GM18867 (cell line): ENCODE measurements around the gene TNFSF18.
"Not testable (repeated sequence)": the region's sequence is repeated elsewhere in the genome, so short reads cannot be mapped to it uniquely, and the experiment has no call there.

ENCODE experiments used
- ATAC-seq: cut with Tn5 transposase; IDR thresholded peaks from one replicate; pipeline ENCODE4 v1.9.1; 2021; ENCODE audit warnings: mild to moderate bottlenecking, moderate library complexity; ENCODE audit not compliant: unreplicated experiment

The TNFSF18 gene, protein sequence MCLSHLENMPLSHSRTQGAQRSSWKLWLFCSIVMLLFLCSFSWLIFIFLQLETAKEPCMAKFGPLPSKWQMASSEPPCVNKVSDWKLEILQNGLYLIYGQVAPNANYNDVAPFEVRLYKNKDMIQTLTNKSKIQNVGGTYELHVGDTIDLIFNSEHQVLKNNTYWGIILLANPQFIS

DNA sequence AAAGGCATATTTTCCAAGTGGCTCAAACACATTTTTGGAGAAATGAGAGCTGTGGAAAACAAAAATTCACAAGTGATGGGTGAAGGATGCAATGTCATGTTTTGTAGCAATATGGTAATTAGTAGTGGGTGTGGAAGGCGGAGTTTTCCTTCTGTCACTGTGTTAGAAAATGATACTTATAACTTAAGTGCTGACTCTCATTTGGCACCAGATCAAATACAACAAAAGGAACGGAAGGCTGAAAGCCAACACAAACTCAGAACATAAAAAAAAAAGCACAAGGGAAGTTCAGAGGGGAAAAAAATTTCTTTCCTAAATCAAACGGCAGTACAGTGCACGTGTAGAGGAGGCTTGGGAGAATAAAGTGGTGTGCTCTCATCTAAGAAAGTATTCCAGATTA, at the start of gene TNFSF18:
TNFSF18 (minus strand) TSS at position 77 of the 400 bp plus-strand sequence; CDS start at position 32, 45 bp downstream.
- ATAC-seq = no peak

DNA sequence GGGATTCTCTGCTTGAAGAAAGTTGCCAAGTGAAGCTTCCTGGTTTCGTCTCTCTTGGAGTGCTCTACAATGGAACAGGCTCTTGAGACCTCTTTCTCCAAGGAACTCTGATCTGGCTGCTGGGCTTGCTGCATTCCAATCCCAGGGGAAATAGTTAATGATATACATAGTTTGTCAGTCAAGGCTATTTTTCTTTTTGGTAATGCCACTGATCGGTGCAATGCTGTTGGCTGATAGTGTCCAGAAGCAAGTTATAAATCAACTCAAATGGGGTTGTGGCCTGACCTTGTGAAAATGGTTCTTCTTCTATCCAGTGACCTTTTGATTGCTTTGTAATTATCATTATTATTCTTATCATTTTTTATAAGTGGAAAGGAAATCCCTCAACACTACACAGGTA, 48.4 kb upstream of the TNFSF18 start:
- ATAC-seq = no peak

DNA sequence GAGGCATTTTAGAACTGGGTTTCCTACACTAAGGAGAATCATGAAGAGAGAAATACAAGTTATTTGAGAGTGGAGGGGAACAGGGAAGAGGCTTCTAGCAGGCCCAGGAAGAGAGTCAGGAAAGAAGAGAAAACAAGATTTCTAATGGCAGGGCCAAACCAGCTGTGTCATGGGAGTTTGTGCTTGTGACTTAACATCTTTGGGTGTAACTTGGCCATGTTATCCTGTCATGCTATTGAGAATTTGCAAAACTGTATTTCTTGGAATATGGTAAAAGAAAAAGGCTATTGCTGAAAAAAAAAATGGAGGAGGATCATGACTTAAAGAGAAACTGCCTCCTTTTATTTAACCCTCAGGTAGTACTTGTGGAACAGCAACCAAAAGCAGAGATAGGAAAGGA, 47.4 kb upstream of the TNFSF18 start:
- ATAC-seq = no peak

DNA sequence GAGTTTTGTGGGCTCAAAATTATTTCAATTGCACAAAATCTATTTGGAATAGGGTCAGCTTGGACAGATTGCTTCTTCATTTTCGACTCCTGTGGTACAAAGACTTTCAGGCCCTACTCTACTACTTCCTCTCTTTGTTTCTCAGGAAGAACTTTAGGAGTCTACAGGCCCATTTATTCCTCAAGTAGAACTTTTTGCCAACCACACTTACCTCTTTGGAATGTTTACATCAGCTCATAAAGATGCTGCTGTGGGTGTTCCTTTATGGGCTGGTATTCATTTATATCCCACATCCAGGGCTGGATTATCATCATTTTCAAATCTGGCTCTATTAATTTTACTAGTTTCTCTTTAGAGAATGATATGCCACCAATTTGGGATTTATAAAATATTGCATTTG, 46.3 kb upstream of the TNFSF18 start:
- no peak for ATAC-seq

DNA sequence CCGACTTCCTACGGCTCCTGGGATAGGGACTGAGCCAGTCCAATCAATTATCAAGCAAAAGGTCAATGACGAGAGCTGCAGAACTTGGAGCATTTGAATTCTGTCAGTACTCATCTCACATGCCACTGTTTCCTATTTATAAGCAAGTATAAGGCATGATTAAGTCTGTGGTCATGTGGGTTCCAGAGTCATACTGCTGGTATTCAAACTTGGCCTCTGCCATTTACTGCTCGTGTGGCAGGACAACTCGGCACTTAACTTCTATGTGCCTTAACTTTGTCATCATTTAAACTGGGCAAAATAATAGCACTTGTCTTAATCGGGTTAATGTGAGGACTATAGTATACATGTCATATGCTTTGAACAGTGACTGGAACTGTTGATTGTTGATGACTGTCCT, 44.9 kb upstream of the TNFSF18 start:
- ATAC-seq = no peak

DNA sequence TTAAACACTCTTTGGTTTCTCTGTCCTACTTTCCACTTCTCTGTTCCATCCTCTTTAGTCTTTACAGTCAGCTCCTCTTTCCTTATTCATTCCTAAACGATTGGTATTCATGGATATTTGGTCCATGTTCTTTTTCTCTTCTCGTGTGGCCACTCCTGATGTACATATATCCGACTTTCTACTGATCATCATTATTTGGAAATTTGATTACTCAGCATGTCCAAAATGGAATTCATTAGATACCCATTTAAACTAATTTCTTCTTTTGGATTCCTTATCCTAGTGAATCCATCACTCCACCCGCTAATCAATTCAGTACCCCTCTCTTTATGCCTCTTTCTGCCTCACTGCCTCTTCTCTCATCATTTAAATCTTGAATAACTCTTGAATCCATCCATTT, 43.8 kb upstream of the TNFSF18 start:
- ATAC-seq = no peak

DNA sequence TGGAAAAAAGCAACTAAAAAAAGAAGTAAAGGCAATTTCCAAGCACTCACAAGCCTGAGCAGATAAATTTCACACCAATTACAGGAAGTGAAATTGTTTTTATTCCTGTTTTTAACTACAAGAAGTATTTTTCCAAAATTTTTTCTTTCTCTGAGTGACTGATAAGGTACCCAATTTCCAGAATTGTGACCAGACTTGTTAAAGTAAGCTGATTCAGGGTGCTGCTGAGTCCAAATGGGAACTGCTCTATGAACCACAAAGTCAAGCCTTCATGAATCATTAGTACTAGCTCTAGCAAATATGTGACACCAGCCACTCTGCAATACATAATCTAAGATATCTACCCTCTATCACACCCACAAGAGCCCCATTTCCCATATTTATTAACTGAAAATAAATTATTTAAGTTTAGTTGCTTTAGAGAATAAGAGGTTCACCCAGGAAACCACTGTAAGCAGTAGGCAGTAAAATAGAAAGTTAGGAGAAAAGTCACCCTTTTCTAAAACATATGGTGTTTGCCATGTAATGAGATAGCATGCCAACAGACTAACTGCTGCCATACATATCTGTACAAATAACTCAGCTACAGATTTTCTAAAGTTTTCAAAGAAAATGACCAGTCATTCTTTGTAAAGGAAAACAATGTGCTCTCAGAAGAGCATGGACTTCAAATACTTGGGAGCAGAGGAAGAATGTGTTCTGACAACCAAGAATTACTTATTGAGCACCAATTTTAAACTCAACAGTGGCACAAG, 43.1 kb upstream of the TNFSF18 start:
- ATAC-seq = no peak

DNA sequence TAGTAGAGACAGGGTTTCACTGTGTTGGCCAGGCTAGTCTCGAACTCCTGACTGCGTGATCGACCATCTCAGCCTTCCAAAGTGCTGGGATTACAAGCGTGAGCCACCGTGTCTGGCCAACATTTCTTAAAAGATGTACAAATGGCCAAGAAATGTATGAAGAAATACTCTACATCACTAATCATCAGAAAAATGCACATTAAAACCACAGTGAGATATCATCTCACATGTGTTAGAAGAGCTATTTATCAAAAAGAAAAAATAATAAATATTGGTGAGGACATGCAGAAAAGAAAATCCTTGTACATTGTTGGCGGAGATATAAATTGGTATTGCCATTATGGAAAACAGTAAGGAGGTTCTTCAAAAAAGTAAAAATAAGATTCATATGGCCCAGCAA, 33.6 kb upstream of the TNFSF18 start:
- ATAC-seq = no peak

DNA sequence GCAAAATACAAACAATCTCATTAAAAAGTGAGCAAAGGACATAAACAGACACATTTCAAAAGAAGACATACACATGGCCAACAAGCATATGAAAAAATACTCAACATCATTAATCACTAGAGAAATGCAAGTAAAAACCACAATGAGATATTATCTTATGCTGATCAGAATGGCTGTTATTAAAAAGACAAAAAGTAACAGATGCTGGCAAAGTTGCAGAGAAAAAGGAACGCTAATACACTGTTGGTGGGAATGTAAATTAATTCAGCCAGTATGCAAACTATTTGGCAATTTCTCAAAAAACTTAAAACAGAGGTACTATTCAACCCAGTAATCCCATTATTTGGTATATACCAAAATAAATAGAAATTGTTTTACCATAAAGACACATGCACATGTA, 32.2 kb upstream of the TNFSF18 start:
- ATAC-seq = no peak

DNA sequence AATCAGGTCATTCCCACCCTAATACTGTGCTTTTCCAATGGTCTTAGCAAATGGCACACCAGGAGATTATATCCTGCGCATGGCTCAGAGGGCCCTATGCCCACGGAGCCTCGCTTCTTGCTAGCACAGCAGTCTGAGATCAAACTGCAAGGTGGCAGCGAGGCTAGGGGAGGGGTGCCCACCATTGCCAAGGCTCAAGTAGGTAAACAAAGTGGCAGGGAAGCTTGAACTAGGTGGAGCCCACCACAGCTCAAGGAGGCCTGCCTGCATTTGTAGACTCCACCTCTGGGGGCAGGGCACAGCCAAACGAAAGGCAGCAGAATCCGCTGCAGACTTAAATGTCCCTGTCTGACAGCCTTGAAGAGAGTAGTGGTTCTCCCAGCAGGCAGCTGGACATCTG, 23.5 kb upstream of the TNFSF18 start:
- ATAC-seq = not testable (repeated sequence)

DNA sequence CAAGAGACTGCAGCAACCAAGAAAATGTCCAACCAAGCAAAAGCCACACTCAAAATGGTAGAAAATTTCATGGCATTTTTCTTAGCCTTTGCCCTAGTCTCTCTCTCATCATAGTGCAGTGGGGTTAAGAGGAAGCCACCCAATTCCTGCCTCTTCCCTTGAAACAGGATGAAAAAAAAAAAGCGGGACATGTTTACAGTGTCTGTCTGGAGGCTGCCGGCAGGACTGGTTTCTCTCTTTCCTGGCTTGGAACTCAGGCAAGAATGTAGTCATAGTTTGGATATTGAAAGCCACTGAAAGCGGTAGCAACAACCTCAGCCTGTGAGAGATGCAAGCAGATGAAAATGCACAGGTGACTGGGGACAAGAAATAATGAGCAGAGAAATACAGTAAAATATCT, 13.3 kb upstream of the TNFSF18 start:
- ATAC-seq = no peak

DNA sequence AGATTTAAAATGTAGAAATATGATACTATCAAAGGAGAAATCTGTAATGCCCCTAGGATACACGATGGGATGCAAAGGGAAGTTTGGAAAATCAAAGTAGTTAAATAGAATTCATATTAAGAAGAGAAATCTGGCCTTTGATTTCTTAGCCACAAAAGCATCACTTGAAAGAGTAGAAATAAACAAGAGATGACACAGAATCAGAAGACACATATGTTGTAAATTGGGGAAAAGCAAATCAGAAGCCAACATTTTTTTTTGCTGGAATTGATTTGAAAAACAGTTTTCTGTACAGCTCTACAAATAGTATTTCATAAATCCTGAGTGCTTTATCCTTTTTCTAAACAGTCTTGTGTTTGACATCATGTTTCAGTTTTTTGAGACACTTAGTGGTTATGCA, 12.4 kb upstream of the TNFSF18 start:
- no peak for ATAC-seq

DNA sequence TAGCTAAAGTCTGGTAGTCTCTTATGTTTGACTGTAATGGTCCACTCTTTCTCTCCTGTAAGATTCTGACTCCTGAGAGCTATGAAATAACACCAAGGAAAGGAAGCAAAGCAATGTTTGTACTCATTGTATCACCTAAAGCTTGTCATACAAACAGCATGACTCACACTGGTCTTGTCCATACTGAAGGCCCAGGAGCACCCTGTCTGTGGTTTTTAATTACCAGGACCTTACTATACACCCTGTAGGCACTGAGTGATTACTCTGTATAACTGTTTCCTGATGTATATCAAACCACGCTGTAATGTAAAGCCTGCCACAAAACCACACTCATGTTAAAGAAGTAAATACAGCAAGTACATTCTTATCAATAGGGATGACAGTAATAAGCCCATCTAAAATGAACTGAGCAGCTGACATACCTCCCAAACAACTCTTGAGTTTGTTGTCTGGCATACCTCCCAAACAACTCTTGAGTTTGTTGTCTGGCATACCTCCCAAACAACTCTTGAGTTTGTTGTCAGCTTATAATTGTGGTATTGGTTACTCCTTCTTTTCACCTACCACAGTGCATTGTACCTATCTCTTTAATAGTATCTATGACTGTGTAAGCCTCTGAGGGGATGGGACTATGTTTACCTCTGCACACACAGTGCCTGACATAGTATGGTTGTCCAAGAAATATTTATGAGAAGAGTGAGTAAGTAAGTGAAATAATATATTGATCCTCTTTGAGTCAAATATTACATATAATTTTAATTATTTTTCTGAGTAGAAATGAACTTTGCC, 11.6 kb upstream of the TNFSF18 start:
- ATAC-seq = no peak

DNA sequence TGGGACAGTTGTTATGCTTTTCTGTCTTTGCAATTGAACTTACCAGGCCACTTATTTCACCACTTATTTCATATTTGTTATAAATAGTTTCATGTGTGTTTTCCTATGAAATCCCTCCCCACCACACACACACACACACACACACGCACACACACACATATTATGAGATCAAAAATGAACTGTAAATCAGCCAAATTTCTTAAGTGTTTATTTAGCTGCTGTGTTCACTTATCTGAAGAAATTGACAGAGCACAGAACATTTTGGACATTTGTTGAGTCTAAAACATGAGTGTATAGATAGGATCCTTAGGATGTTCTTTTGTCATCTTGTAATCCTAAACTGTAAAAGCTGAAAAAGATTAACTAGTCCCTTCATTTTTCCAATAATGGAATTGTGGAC, 7.8 kb upstream of the TNFSF18 start:
- ATAC-seq = no peak

DNA sequence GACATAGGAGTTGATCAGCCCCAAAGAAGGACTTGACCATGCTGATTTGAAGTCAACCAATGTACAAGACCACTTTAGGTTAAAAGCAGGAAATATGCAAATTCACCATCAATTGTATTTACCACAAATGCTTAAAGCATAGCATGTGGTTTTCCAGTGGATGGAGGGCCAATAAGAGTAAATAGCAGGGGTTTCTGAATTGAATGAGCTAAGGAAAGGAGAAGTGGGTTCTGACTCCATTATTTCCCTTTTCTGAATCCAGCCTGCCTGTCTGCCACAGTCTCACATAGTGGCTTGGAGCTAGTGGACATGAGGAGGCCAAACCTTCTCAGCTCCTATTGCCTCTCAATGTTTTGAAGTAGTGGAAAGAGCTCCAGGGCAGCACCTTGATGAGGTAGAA, 7.2 kb upstream of the TNFSF18 start:
- no peak for ATAC-seq

DNA sequence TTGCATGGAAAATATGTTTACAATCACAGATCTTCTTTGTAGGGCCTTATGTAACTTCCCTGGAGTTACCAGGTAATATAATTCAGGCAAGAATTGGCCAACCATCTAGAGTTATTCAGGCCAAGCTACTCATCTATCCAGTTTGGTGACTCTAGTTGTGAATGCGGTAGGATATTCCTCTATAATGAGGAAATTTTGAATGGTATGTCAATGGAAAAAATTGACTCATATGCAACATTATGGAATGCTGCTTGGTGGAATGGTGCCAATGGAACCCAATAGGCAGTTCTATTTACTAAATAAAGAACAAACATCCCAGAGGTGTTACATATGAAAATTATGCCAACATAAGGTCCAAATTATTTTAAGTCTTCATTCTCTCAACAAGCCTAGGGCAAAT, 5.6 kb upstream of the TNFSF18 start:
- no peak for ATAC-seq

DNA sequence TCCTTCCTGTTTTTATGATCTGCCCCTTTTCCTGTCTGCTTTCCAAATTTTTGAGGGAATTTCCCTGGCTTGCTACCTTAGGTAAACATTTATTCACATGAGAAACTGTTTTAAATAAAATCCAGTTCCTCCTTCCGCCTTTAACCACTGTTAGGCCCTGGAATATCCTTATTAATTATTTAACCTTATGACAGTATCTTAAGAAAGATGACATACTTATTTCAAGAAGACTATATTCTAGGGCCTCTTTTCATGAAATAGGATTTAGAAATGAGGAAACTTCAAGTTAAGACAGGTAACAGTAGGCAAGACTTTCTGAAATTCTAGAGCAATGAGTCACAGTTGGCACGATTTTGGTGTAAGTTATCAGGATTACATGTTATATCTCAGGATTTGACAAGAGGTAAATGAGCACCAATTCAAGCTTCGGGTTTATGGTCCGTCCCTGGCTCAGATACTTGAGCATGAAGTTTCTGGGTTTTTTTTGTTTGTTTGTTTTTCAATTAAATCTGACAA, 2.0 kb upstream of the TNFSF18 start:
- no peak for ATAC-seq

DNA sequence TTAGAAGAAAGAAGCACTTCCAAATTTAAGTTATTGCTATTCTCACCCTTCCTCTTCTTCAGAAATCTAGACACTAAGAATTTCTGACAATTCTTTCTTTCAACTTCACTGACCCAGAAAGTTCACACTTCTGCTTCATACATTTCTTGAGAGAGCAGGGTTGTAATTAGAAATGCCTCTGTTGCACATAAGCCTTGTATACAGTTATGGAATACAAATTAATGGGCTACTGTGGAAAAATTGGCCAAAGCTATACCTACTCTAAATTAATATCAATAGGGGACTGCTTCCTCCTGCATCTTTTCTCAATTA, 1.5 kb downstream of the TNFSF18 start:
- ATAC-seq = no peak

DNA sequence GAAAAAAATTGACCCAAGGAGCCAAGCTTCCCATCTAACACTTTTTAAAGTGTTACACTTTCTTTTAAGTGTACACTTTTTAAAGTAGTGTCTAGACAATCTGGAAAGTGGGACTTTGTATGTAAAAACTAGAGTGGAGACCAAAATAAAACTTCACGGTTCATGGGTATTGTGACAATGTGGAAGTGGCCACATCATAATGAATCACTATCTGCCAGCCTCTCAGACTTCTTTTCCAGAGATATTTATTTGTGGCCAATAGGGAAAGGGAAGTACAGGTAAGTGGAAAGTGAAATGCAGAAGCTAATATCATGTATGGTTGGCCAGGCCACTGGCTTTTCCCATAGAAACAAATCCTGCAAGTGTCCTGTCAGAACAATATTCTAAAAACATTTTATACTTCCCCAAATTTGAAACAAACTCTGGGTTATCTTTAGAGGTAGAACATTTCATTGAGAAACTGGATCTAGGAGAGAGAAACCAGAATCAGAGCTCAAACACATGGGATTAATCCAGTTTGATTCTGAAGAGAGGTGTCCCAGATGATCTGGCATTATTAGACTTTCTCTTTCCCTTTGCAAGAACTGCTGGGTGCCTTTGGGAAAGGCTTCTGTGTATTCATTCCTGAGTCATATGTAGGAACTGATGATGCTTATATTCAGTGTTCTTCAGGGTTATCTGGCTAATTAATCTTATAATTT, 2.0 kb downstream of the TNFSF18 start:
- ATAC-seq = no peak

DNA sequence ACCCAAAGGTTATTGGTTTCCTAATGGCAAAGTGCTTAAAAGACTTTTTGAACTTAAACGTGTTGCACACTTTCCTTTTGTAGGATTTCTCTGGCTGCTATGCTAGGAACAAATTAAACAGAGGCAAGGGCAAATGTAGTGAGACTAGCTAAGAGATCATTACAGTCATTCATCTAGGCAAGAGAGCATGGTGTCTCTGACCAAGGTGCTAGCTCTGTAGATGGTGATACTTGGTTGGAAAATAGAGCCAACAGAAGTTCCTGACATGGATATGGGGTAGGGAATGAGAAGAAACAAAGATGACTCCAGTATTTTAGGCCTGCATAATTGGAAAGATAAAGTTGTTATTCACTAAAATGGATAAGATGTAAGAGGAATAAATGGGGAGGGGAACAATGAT, 6.1 kb downstream of the TNFSF18 start:
- no peak for ATAC-seq

DNA sequence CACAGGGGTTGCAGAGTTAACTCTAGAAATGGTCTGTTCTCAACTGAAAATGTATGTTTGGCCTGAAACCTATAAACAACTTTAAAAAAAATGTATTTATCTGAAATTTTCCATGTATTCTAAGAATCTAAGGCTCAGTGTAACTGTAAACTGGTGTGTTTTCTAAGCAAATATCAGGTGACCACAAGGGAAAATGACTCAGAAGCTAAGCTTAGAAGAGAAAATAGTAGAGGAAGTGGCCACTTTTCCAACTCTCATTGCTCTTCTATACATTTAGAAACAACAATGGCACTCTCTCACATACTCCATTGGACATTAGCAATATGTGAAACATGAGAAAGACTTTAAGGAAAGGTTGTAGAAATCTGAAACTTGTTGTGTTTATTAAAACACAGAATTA, 7.5 kb downstream of the TNFSF18 start:
- ATAC-seq = no peak
